Measurements from ENCODE around the gene DBT. TPM values are rescaled to one million over a fixed set of nuclear protein-coding genes. Genes with fewer than 3 reads are reported as not detected.

Gene DBT
- total and polyA plus RNA-seq, 2 of the 13 experiments (the other 11 are each of a cell fraction or from before 2014, with no cell fraction given) = 3.3 to 10.2 TPM

- in situ Hi-C loops (cut with HindIII; ENCODE audit: extremely low pct_ligation_motif_present, low pct_unique_long_range_greater_than_20kb) (no loop called here), intact Hi-C loops (cut with micrococcal nuclease; ENCODE audit: unreplicated experiment) (no loop called here)
- Histone ChIP-seq H3K9ac (ENCODE audit: insufficient read depth, low read depth, low read length) (no peak overlapping the region), H3K27ac (ENCODE audit: extremely low read length, insufficient read depth, low read length) (no peak overlapping the region), H2AFZ (ENCODE audit: low read length) (no peak overlapping the region), H3K36me3 (replicated peaks in 1 of 2; ENCODE audit: control insufficient read depth in 1 of 2, insufficient read depth in 2 of 2, low read length in 2 of 2) (peaks cover 0 to 9% of the 10 kb centered on the region in 2 experiments; a peak in 2 of 5 replicates), H3K27me3 (ENCODE audit: control insufficient read depth in 1 of 2, insufficient read depth in 2 of 2, low read length in 2 of 2) (no peaks in the 10 kb centered on the region), H3K9me3 (ENCODE audit: low read length) (no peaks in the 10 kb centered on the region), H3K4me2 (ENCODE audit: low read depth, low read length) (no peak overlapping the region), H4K20me1 (ENCODE audit: insufficient read depth, low read length) (no peaks in the 10 kb centered on the region), H3K79me2 (ENCODE audit: insufficient read depth, low read length) (no peaks in the 10 kb centered on the region), H3K4me3 (replicated peaks in 1 of 3; ENCODE audit: insufficient read depth in 1 of 3, low read depth in 2 of 3, low read length in 3 of 3) (no peak overlapping the region), H3K4me1 (ENCODE audit: insufficient read depth, low read length) (no peaks in the 10 kb centered on the region)
- no peak for FAIRE-seq
- no TSS peak for BruUV-seq (replicated peaks)
- no peak for ATAC-seq
- POLR2A ChIA-PET = no interaction called here
- DNase-seq (ENCODE audit: low spot score) = no peak
- CTCF ChIA-PET (ENCODE audit: low intra/inter-chr PET ratio, low total read pairs) = no interaction called here
- no peak for TF ChIP-seq MTA1 (CRISPR knock-in tag; IDR thresholded peaks at IDR 0.05; ENCODE audit: borderline replicate concordance)
- TF ChIP-seq, protein P1, sequence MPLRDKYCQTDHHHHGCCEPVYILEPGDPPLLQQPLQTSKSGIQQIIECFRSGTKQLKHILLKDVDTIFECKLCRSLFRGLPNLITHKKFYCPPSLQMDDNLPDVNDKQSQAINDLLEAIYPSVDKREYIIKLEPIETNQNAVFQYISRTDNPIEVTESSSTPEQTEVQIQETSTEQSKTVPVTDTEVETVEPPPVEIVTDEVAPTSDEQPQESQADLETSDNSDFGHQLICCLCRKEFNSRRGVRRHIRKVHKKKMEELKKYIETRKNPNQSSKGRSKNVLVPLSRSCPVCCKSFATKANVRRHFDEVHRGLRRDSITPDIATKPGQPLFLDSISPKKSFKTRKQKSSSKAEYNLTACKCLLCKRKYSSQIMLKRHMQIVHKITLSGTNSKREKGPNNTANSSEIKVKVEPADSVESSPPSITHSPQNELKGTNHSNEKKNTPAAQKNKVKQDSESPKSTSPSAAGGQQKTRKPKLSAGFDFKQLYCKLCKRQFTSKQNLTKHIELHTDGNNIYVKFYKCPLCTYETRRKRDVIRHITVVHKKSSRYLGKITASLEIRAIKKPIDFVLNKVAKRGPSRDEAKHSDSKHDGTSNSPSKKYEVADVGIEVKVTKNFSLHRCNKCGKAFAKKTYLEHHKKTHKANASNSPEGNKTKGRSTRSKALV (CRISPR knock-in tag; IDR thresholded peaks at IDR 0.05) = no peak
- no peak for TF ChIP-seq GABPA (IDR thresholded peaks at IDR 0.05; ENCODE audit: low read depth, low read length)
- no peak for TF ChIP-seq GABPA (CRISPR knock-in tag; IDR thresholded peaks at IDR 0.05; ENCODE audit: low read depth)
- TF ChIP-seq U2AF1 (optimal IDR thresholded peaks at IDR 0.05; ENCODE audit: low read depth, low read length) = no peak
- TF ChIP-seq MAFG (CRISPR knock-in tag; IDR thresholded peaks at IDR 0.05) = no peak
- TF ChIP-seq ZNF564 (CRISPR knock-in tag; IDR thresholded peaks at IDR 0.05) = no peak
- no peak for TF ChIP-seq ZBTB38 (CRISPR knock-in tag; IDR thresholded peaks at IDR 0.05)
- TF ChIP-seq, protein P2, sequence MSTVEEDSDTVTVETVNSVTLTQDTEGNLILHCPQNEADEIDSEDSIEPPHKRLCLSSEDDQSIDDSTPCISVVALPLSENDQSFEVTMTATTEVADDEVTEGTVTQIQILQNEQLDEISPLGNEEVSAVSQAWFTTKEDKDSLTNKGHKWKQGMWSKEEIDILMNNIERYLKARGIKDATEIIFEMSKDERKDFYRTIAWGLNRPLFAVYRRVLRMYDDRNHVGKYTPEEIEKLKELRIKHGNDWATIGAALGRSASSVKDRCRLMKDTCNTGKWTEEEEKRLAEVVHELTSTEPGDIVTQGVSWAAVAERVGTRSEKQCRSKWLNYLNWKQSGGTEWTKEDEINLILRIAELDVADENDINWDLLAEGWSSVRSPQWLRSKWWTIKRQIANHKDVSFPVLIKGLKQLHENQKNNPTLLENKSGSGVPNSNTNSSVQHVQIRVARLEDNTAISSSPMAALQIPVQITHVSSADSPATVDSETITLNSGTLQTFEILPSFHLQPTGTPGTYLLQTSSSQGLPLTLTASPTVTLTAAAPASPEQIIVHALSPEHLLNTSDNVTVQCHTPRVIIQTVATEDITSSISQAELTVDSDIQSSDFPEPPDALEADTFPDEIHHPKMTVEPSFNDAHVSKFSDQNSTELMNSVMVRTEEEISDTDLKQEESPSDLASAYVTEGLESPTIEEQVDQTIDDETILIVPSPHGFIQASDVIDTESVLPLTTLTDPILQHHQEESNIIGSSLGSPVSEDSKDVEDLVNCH (CRISPR knock-in tag; IDR thresholded peaks at IDR 0.05) = no peak
- no peak for TF ChIP-seq ZNF496 (CRISPR knock-in tag; IDR thresholded peaks at IDR 0.05; ENCODE audit: insufficient replicate concordance)
- no peak for TF ChIP-seq SCMH1 (CRISPR knock-in tag; IDR thresholded peaks at IDR 0.05; ENCODE audit: borderline replicate concordance)
- TF ChIP-seq, protein P3, sequence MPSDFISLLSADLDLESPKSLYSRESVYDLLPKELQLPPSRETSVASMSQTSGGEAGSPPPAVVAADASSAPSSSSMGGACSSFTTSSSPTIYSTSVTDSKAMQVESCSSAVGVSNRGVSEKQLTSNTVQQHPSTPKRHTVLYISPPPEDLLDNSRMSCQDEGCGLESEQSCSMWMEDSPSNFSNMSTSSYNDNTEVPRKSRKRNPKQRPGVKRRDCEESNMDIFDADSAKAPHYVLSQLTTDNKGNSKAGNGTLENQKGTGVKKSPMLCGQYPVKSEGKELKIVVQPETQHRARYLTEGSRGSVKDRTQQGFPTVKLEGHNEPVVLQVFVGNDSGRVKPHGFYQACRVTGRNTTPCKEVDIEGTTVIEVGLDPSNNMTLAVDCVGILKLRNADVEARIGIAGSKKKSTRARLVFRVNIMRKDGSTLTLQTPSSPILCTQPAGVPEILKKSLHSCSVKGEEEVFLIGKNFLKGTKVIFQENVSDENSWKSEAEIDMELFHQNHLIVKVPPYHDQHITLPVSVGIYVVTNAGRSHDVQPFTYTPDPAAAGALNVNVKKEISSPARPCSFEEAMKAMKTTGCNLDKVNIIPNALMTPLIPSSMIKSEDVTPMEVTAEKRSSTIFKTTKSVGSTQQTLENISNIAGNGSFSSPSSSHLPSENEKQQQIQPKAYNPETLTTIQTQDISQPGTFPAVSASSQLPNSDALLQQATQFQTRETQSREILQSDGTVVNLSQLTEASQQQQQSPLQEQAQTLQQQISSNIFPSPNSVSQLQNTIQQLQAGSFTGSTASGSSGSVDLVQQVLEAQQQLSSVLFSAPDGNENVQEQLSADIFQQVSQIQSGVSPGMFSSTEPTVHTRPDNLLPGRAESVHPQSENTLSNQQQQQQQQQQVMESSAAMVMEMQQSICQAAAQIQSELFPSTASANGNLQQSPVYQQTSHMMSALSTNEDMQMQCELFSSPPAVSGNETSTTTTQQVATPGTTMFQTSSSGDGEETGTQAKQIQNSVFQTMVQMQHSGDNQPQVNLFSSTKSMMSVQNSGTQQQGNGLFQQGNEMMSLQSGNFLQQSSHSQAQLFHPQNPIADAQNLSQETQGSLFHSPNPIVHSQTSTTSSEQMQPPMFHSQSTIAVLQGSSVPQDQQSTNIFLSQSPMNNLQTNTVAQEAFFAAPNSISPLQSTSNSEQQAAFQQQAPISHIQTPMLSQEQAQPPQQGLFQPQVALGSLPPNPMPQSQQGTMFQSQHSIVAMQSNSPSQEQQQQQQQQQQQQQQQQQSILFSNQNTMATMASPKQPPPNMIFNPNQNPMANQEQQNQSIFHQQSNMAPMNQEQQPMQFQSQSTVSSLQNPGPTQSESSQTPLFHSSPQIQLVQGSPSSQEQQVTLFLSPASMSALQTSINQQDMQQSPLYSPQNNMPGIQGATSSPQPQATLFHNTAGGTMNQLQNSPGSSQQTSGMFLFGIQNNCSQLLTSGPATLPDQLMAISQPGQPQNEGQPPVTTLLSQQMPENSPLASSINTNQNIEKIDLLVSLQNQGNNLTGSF (CRISPR knock-in tag; IDR thresholded peaks at IDR 0.05) = no peak
- no peak for TF ChIP-seq SKIL (CRISPR knock-in tag; IDR thresholded peaks at IDR 0.05; ENCODE audit: borderline replicate concordance)
- TF ChIP-seq TAF1 (CRISPR knock-in tag; IDR thresholded peaks at IDR 0.05) = no peak
- no peak for TF ChIP-seq NFE2 (CRISPR knock-in tag; IDR thresholded peaks at IDR 0.05)
Observed at GRCh38 chr1:100222428-100222827, 27.2 kb downstream of the DBT start.
